Liver (tissue), 9 donors: ENCODE measurements around the gene ERBB2. TPM values are rescaled to one million over a fixed set of nuclear protein-coding genes. Genes with fewer than 3 reads are reported as not detected.
"Not testable (repeated sequence)": the region's sequence is repeated elsewhere in the genome, so short reads cannot be mapped to it uniquely, and the experiment has no call there.

Source experiments
- DNase-seq: peaks from one replicate; pipeline ENCODE4 v3.0.0-alpha.2; 2017; ENCODE audit warnings: low spot score
- H3K27ac ChIP-seq, 2 donors: one replicate each; pipeline ENCODE4 v1.7.0; 2013; ENCODE audit warnings: inconsistent platforms in 2 of 2, low read length in 2 of 2, control low read depth in 1 of 2, low read depth in 1 of 2, mild to moderate bottlenecking in 1 of 2
- H3K27me3 ChIP-seq, 4 donors: one replicate each; pipeline versions ENCODE4 v1.6.1 to v1.7.0; 2013; ENCODE audit warnings: low read length in 3 of 4, inconsistent platforms in 1 of 4, mild to moderate bottlenecking in 1 of 4, moderate library complexity in 1 of 4; ENCODE audit not compliant: control insufficient read depth in 4 of 4, insufficient read depth in 4 of 4
- H3K36me3 ChIP-seq, 4 donors: one replicate each; pipeline versions ENCODE4 v1.6.1 to v1.7.0; 2013; ENCODE audit warnings: low read length in 3 of 4, mild to moderate bottlenecking in 3 of 4, low read depth in 1 of 4, moderate library complexity in 1 of 4; ENCODE audit not compliant: control insufficient read depth in 4 of 4, insufficient read depth in 3 of 4
- H3K4me1 ChIP-seq, 4 donors: one replicate each; pipeline versions ENCODE4 v1.6.1 to v1.7.0; 2013; ENCODE audit warnings: low read length in 3 of 4, mild to moderate bottlenecking in 3 of 4, moderate library complexity in 1 of 4; ENCODE audit not compliant: control insufficient read depth in 4 of 4, insufficient read depth in 4 of 4
- H3K4me3 ChIP-seq, 3 donors: one replicate each; pipeline versions ENCODE4 v1.6.1 to v1.7.0; 2013; ENCODE audit warnings: low read length in 3 of 3, control low read depth in 1 of 3, low read depth in 1 of 3, mild to moderate bottlenecking in 1 of 3
- H3K9ac ChIP-seq, 2 donors: one replicate each; pipeline ENCODE4 v1.7.0; 2013; ENCODE audit warnings: low read length in 2 of 2, mild to moderate bottlenecking in 2 of 2, moderate library complexity in 2 of 2, control low read depth in 1 of 2, low read depth in 1 of 2
- H3K9me3 ChIP-seq, 4 donors: one replicate each; pipeline versions ENCODE4 v1.6.1 to v1.7.0; 2013; ENCODE audit warnings: low read length in 3 of 4; ENCODE audit not compliant: control insufficient read depth in 4 of 4
- CTCF ChIP-seq: fragments of 150-350 bp; IDR thresholded peaks from 2 replicates; pipeline ENCODE4 v1.5.1; 2017; ENCODE audit warnings: improper control_type of control experiment, low read depth, low read length; ENCODE audit not compliant: missing input control
- FOXA1 ChIP-seq: IDR thresholded peaks from 2 replicates; pipeline ENCODE4 v1.6.1; 2016; ENCODE audit warnings: antibody characterized with exemption
- FOXA2 ChIP-seq: IDR thresholded peaks from 2 replicates; pipeline ENCODE4 v1.6.1; 2016; ENCODE audit warnings: antibody characterized with exemption
- GABPA ChIP-seq, 2 donors: IDR thresholded peaks in 1 of 2; conservative IDR thresholded peaks in 1 of 2; 2 replicates each; pipeline ENCODE4 v1.6.1; 2016; ENCODE audit warnings: antibody characterized with exemption in 2 of 2, mild to moderate bottlenecking in 1 of 2, moderate library complexity in 1 of 2
- HNF4G ChIP-seq: IDR thresholded peaks from 2 replicates; pipeline ENCODE4 v1.6.1; 2016; ENCODE audit warnings: antibody characterized with exemption
- JUND ChIP-seq, 2 donors: IDR thresholded peaks; 2 replicates each; pipeline ENCODE4 v1.6.1; 2016; ENCODE audit warnings: antibody characterized with exemption in 2 of 2
- NR2F2 ChIP-seq: IDR thresholded peaks from 2 replicates; pipeline ENCODE4 v1.6.1; 2016; ENCODE audit warnings: antibody characterized with exemption
- RAD21 ChIP-seq, 2 donors: IDR thresholded peaks; 2 replicates each; pipeline ENCODE4 v1.6.1; 2016; ENCODE audit warnings: antibody characterized with exemption in 2 of 2, mild to moderate bottlenecking in 2 of 2
- REST ChIP-seq: IDR thresholded peaks from 2 replicates; pipeline ENCODE4 v1.6.1; 2016; ENCODE audit warnings: antibody characterized with exemption, mild to moderate bottlenecking
- RXRA ChIP-seq, 2 donors: IDR thresholded peaks; 2 replicates each; pipeline ENCODE4 v1.6.1; 2017 to 2018; ENCODE audit warnings: antibody characterized with exemption in 2 of 2, mild to moderate bottlenecking in 1 of 2
- SP1 ChIP-seq: IDR thresholded peaks from 2 replicates; pipeline ENCODE4 v1.6.1; 2018; ENCODE audit warnings: antibody characterized with exemption, mild to moderate bottlenecking
- TAF1 ChIP-seq: conservative IDR thresholded peaks from 2 replicates; pipeline ENCODE4 v1.6.1; 2016; ENCODE audit warnings: antibody characterized with exemption, mild to moderate bottlenecking
- YY1 ChIP-seq: IDR thresholded peaks from 2 replicates; pipeline ENCODE4 v1.6.1; 2016; ENCODE audit warnings: antibody characterized with exemption, mild to moderate bottlenecking
- ZBTB33 ChIP-seq: IDR thresholded peaks from 2 replicates; pipeline ENCODE4 v1.6.1; 2016; ENCODE audit warnings: antibody characterized with exemption
- WGBS: extraction: QIAGEN DNeasy Blood & Tissue Kit; methylation state at CpG from one replicate; pipeline ENCODE4 v1.1.7; 2013; 5-methylcytosine and 5-hydroxymethylcytosine counted together
- polyA plus RNA-seq, 2 donors: library from polyadenylated mRNA; stranded (reverse) in 1 of 2; unstranded in 1 of 2; fragments of 200-250 nt in 1 of 2; fragments of >200 nt in 1 of 2; fragmentation: Nextera tagmentation in 1 of 2; extraction: Ambion mirVana in 1 of 2; gene quantifications; one replicate each; pipeline versions ENCODE4 v1.2.1 to v1.2.3, GENCODE V29; 2013 to 2015
- total RNA-seq, 2 donors: library from RNA; depleted of rRNA; stranded (reverse); fragments of >200 nt; gene quantifications; one replicate each; pipeline ENCODE4 v1.2.3, GENCODE V29; 2014
- TF ChIP-seq, protein P1 (sequence below): IDR thresholded peaks from 2 replicates; pipeline ENCODE4 v1.6.1; 2016; ENCODE audit warnings: antibody characterized with exemption
- TF ChIP-seq, protein P2 (sequence below): IDR thresholded peaks from 2 replicates; pipeline ENCODE4 v1.6.1; 2016; ENCODE audit warnings: antibody characterized with exemption
- donor health status: healthy.
- donor health status: healthy.
- donor health status: healthy.
- donor health status: healthy.
- donor health status: healthy.

The ERBB2 gene
- total and polyA plus RNA-seq, 4 donors, result 4.7 to 28.8 (median 15.7) TPM

GRCh38 chr17:39746145-39746461 is 46.2 kb downstream of the ERBB2 start (continued):
- no peak for TF ChIP-seq CTCF

DNA sequence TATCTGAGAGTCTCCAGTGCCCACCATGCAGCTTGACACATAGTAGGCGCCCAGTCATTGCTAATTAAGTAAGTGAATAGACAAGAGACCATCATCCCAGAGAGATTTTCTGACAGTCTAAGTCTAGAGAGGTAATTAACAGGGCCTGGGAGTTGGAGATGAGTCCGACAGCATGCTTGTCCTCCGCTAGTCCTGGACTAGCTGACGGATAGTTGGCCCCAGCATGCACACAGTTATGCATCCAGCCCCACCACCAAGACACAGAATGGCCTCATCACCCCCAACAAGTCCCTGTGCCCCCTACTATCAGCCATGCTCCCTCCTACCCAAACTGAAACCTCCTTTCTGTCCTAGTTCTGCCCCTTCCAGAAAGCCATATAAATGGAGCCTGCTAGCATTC is 47.9 kb downstream of the ERBB2 start:
- no peak for DNase-seq
- Histone ChIP-seq H3K27ac (no peak overlapping the region), H3K9me3 (no peaks in the 10 kb centered on the region), H3K27me3 (no peaks in the 10 kb centered on the region), H3K9ac (no peak overlapping the region), H3K36me3 (peaks cover 1 to 27% (median 13%) of the 10 kb centered on the region in 4 donors), H3K4me1 (peaks cover 0 to 5% (median 3%) of the 10 kb centered on the region in 4 donors), H3K4me3 (no peak overlapping the region)
- TF ChIP-seq REST (no peak), YY1 (no peak), FOXA1 (no peak), CTCF (no peak), ZBTB33 (no peak), RAD21 (IDR thresholded peaks at IDR 0.05) (no peak), TAF1 (no peak), RXRA (IDR thresholded peaks at IDR 0.05) (no peak), GABPA (IDR thresholded peaks at IDR 0.05 in 1 of 2, conservative IDR thresholded peaks at IDR 0.05 in 1 of 2) (no peak), FOXA2 (no peak), SP1 (no peak), HNF4G (no peak), JUND (IDR thresholded peaks at IDR 0.05) (no peak), NR2F2 (no peak)
- TF ChIP-seq, protein P1, sequence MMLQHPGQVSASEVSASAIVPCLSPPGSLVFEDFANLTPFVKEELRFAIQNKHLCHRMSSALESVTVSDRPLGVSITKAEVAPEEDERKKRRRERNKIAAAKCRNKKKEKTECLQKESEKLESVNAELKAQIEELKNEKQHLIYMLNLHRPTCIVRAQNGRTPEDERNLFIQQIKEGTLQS, result no peak
- TF ChIP-seq, protein P2, sequence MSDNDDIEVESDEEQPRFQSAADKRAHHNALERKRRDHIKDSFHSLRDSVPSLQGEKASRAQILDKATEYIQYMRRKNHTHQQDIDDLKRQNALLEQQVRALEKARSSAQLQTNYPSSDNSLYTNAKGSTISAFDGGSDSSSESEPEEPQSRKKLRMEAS, result no peak
- 96% methylated on average over 4 of the region's 4 CpGs for WGBS

- peaks cover 1 to 19% (median 9%) of the 10 kb centered on the region in 4 donors for H3K36me3 ChIP-seq
- H3K4me1 ChIP-seq, H3K4me3 ChIP-seq, H3K27me3 ChIP-seq, DNase-seq, H3K27ac ChIP-seq, H3K9ac ChIP-seq, H3K9me3 ChIP-seq: not testable (repeated sequence)
- WGBS, result 90% methylated on average over 8 of the region's 8 CpGs
These were observed 48.7 kb downstream of the ERBB2 start for GRCh38 chr17:39748444-39749034.
